GM19043 (cell line): ENCODE results near the gene PCDHGB3.
"Not testable (repeated sequence)": the region's sequence is repeated elsewhere in the genome, so short reads cannot be mapped to it uniquely, and the experiment has no call there.

Experiments used
- ATAC-seq: cut with Tn5 transposase; IDR thresholded peaks from one replicate; pipeline ENCODE4 v1.9.1; 2021; ENCODE audit warnings: low read depth; ENCODE audit not compliant: unreplicated experiment

PCDHGB3 gene

GRCh38 chr5:141369994-141370848 lies at the start of gene PCDHGB3:
PCDHGB3 (plus strand) TSS chr5:141370242; CDS start chr5:141370395, 153 bp downstream.
- peak; percentile 74 for ATAC-seq

GRCh38 chr5:141322261-141322660 lies 47.8 kb upstream of the PCDHGB3 start:
- no peak for ATAC-seq

GRCh38 chr5:141326088-141326854 lies 43.8 kb upstream of the PCDHGB3 start:
- ATAC-seq: peak; percentile 91

- no peak for ATAC-seq
These were observed 41.8 kb upstream of the PCDHGB3 start for GRCh38 chr5:141328231-141328630.

GRCh38 chr5:141330299-141331080 lies 39.6 kb upstream of the PCDHGB3 start, which contains the start of gene PCDHGA1:
PCDHGA1 (plus strand) TSS chr5:141330514.
- ATAC-seq: no peak

GRCh38 chr5:141332571-141332970 lies 37.5 kb upstream of the PCDHGB3 start:
- not testable (repeated sequence) for ATAC-seq

GRCh38 chr5:141338538-141339306 lies 31.3 kb upstream of the PCDHGB3 start, which contains the start of gene PCDHGA2:
PCDHGA2 (plus strand) TSS chr5:141338760.
- ATAC-seq: no peak

GRCh38 chr5:141340781-141341354 lies 29.2 kb upstream of the PCDHGB3 start:
- not testable (repeated sequence) for ATAC-seq

GRCh38 chr5:141342773-141343172 lies 27.3 kb upstream of the PCDHGB3 start:
- no peak for ATAC-seq

- ATAC-seq: no peak
These were observed 26.6 kb upstream of the PCDHGB3 start, which contains the start of gene PCDHGA3 for GRCh38 chr5:141343242-141343952. PCDHGA3 (plus strand) TSS chr5:141343829; CDS start chr5:141344034, 205 bp downstream.

- no peak for ATAC-seq
These were observed 26.0 kb upstream of the PCDHGB3 start for GRCh38 chr5:141343953-141344463.

- no peak for ATAC-seq
These were observed 24.7 kb upstream of the PCDHGB3 start for GRCh38 chr5:141345327-141345726.

GRCh38 chr5:141346017-141346416 lies 24.0 kb upstream of the PCDHGB3 start:
- ATAC-seq: not testable (repeated sequence)

- ATAC-seq: no peak
These were observed 20.0 kb upstream of the PCDHGB3 start, which contains the start of gene PCDHGB1 for GRCh38 chr5:141349917-141350619. PCDHGB1 (plus strand) TSS chr5:141350099; CDS start chr5:141350261, 162 bp downstream.

GRCh38 chr5:141351591-141351990 lies 18.5 kb upstream of the PCDHGB3 start:
- ATAC-seq: no peak

- ATAC-seq: no peak
These were observed 15.1 kb upstream of the PCDHGB3 start, which contains the start of gene PCDHGA4 for GRCh38 chr5:141354900-141355469. PCDHGA4 (plus strand) TSS chr5:141355021; CDS start chr5:141355108, 87 bp downstream.

- ATAC-seq: no peak
These were observed 14.4 kb upstream of the PCDHGB3 start for GRCh38 chr5:141355641-141356040.
